T-helper 9 cell (primary cell): ENCODE measurements around the gene ARID3C.

Experiments used
- DNase-seq: peaks from one replicate; pipeline ENCODE4 v3.0.0-alpha.2; 2020

The ARID3C gene

DNA sequence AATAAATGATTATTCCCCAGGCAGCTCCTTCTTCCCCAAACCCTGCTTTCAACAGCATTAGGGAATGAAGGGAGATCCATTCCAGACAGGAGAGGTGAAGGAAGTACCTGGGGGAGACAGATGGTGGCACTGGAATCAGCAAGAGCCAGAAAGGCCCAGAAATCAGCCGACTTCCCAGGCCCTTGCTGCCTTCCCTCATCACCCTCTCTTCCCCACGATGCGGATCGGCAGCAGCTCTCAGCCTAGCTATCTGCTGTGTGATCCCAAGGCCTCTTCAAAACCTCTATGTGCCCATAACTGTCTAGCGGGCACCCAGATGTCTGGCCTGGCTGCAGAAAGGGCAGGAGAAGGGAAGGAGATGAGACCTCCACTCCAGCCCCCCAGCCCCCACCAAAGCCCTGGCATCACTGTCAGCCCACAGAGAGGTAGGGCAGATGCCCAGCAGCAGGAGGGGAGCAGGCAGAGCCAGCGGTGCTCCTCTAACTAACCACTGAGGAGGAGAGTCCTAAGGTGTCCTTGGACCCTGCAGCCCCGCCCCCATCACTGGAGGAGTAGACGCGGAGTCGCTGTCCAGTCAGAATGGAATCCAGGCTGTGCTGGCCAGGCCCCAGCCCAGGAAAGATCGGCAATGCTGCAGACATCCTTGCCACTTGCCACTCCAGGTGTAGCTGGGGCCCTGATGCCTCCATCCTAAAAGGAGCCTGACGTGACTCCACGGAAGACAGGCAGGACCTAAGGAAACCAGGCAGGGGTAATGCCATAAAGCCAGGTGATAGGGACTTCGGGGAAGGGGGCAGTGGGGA, 52.1 kb downstream of the ARID3C start:
- no peak for DNase-seq

DNA sequence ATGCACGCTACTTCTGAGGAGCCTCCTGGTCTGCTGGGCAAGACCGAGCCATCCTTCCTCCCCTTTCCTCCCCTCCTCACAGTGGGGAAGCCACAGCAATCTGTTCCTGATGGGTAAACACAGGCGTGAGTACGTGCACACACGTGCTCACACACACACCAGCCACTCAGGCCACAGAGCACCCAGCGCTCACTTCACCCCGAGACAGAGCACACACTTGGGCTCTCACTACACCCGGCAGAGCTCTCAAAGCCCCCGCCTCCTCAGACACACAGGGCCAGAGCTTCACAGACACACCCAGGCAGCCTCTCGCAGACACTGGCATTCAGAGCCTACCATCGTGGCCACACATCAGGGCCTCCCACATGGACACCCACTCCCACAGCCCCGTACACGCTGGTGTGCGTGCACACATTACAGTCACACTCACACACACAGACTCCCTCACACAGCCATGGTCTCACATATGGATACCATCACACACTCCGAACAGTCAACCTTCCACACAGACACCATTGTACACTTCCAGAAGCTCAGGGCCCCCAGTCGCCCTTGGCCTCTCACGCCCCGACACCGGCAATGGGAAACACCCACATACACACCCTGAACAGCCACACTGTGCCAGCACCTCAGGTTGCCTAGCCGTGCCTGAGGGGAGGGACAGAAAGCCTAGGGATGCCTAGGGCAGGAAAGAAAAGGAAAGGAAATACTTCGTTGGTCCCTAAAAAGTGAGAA, 52.8 kb downstream of the ARID3C start:
- DNase-seq: no peak

GRCh38 chr9:34575241-34575640, 53.6 kb downstream of the ARID3C start:
- DNase-seq: no peak

GRCh38 chr9:34574571-34574970, 54.3 kb downstream of the ARID3C start:
- DNase-seq: no peak

GRCh38 chr9:34573599-34574325, 55.1 kb downstream of the ARID3C start:
- DNase-seq: no peak

DNA sequence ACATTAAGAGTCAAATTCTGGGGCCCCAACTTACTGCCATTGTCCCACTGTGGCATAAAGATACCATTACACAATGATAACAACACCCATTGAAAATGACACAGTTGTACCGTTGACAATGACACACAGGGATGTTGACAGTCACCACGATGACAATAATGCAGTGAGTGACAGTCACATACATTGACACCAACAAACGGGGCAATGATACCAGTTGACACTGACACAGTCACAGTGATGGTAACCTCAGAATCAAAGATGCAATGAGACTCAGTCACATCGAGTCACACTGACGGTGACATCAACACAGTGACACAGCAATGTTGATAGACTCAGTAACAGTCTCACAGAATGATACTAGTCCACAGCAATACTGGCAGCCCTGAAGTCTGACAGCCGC, 56.2 kb downstream of the ARID3C start:
- DNase-seq: no peak

GRCh38 chr9:34572092-34572491, 56.8 kb downstream of the ARID3C start:
- no peak for DNase-seq

- no peak for DNase-seq
These were observed 57.4 kb downstream of the ARID3C start for GRCh38 chr9:34571481-34571810.
